ENCODE results near the gene DMBX1. TPM values are rescaled to one million over a fixed set of nuclear protein-coding genes. Genes with fewer than 3 reads are reported as not detected.

The DMBX1 gene
- polyA plus RNA-seq, 4 donors = 0.01 TPM; not detected in 3

DNA sequence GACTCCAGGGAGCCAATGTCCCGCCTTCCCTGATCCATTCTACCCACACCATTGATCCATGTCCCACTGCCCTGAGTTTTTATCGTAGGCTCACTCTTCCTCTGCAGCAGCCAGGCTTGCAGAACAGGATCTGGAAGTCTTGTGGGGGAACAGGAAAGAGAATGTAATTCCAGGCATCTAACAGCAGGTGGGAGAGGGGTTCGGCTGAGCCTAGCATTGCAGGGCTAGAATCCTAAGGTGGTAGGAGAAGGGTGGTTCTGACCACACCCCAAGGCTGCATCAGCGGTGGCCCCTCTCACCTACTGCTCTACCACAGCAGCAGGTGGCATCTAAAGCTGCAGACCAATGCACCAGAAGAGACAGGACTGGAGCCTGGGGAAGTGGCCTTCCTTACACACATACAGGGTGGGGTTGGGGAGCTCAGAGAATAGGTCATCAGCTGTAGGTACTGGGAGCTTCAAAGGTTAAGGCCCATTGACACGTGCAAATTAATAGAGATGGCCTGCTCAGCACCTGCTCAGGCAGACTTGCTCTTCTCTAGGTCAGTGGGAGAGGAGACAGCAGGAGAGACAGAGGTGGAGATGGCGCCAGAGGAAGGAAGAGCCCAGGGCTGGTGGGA is 41.3 kb downstream of the DMBX1 start:
- no peak overlapping the region for H3K27ac ChIP-seq (ENCODE audit: low read depth in 1 of 3, low read length in 2 of 3)
- no peak for FAIRE-seq
- peaks cover 0 to 20% (median 5%) of the 10 kb centered on the region in 3 donors for H3K4me1 ChIP-seq (ENCODE audit: control insufficient read depth in 3 of 3, insufficient read depth in 2 of 3, low read depth in 1 of 3, low read length in 2 of 3)
- peaks cover 3 to 77% (median 18%) of the 10 kb centered on the region in 3 donors for H3K27me3 ChIP-seq (ENCODE audit: control insufficient read depth in 3 of 3, insufficient read depth in 3 of 3, low read length in 3 of 3)
- peak in 1 of 2 donors; percentile 58 for DNase-seq
- 31 to 48% (median 48%) methylated on average over 6 of the region's 6 CpGs for WGBS, 3 donors
- H3K4me3 ChIP-seq (ENCODE audit: low read depth in 1 of 3, low read length in 3 of 3) = no peak overlapping the region
- H3K9me3 ChIP-seq (ENCODE audit: control insufficient read depth in 2 of 2, insufficient read depth in 1 of 2, low read depth in 1 of 2, low read length in 1 of 2) = no peaks in the 10 kb centered on the region
- H3K36me3 ChIP-seq (ENCODE audit: control insufficient read depth in 3 of 3, insufficient read depth in 2 of 3, low read depth in 1 of 3, low read length in 3 of 3) = no peaks in the 10 kb centered on the region

DNA sequence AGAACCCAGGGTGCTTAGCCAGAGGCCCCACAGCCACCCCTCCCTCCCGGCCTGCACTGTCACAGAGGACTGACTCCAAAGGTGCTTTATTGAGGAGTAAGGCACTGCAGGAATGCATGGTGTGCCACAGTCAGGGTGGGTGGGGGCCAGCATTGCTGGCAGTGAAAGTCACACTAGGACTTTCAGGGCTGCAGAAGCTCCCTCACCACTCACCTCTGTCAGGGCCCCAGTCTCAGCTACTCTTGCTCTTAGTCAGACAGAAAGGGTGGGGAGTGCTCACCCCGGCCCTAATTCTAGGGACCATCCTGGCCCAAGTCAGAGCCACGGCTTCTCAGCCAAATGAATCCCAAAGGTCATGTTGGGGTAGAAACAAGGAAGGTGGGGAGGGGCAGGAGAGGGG is 42.5 kb downstream of the DMBX1 start:
- peaks cover 0 to 14% (median 0%) of the 10 kb centered on the region in 3 donors for H3K4me1 ChIP-seq (ENCODE audit: control insufficient read depth in 3 of 3, insufficient read depth in 2 of 3, low read depth in 1 of 3, low read length in 2 of 3)
- WGBS, 3 donors = 31 to 60% (median 31%) methylated on average over 3 of the region's 3 CpGs
- no peaks in the 10 kb centered on the region for H3K9me3 ChIP-seq (ENCODE audit: control insufficient read depth in 2 of 2, insufficient read depth in 1 of 2, low read depth in 1 of 2, low read length in 1 of 2)
- no peak overlapping the region for H3K4me3 ChIP-seq (ENCODE audit: low read depth in 1 of 3, low read length in 3 of 3)
- DNase-seq (no peak), FAIRE-seq (no peak)
- no peaks in the 10 kb centered on the region for H3K36me3 ChIP-seq (ENCODE audit: control insufficient read depth in 3 of 3, insufficient read depth in 2 of 3, low read depth in 1 of 3, low read length in 3 of 3)
- peaks cover 3 to 67% (median 19%) of the 10 kb centered on the region in 3 donors for H3K27me3 ChIP-seq (ENCODE audit: control insufficient read depth in 3 of 3, insufficient read depth in 3 of 3, low read length in 3 of 3)
- no peak overlapping the region for H3K27ac ChIP-seq (ENCODE audit: low read depth in 1 of 3, low read length in 2 of 3)

GRCh38 chr1:46532498-46533178 is 43.0 kb downstream of the DMBX1 start:
- FAIRE-seq (no peak), DNase-seq (peak; percentile 53 to 72)
- WGBS, 3 donors = 0 to 2% (median 1%) methylated on average over 15 to 31 of the region's 31 CpGs
- Histone ChIP-seq H3K4me1 (ENCODE audit: control insufficient read depth in 3 of 3, insufficient read depth in 2 of 3, low read depth in 1 of 3, low read length in 2 of 3) (peaks cover 0 to 9% (median 0%) of the 10 kb centered on the region in 3 donors), H3K27ac (ENCODE audit: low read depth in 1 of 3, low read length in 2 of 3) (no peak overlapping the region), H3K27me3 (ENCODE audit: control insufficient read depth in 3 of 3, insufficient read depth in 3 of 3, low read length in 3 of 3) (peaks cover 3 to 64% (median 19%) of the 10 kb centered on the region in 3 donors), H3K36me3 (ENCODE audit: control insufficient read depth in 3 of 3, insufficient read depth in 2 of 3, low read depth in 1 of 3, low read length in 3 of 3) (no peaks in the 10 kb centered on the region), H3K4me3 (ENCODE audit: low read depth in 1 of 3, low read length in 3 of 3) (peak overlapping the region in 1 of 3 donors; percentile 43), H3K9me3 (ENCODE audit: control insufficient read depth in 2 of 2, insufficient read depth in 1 of 2, low read depth in 1 of 2, low read length in 1 of 2) (no peaks in the 10 kb centered on the region)

DNA sequence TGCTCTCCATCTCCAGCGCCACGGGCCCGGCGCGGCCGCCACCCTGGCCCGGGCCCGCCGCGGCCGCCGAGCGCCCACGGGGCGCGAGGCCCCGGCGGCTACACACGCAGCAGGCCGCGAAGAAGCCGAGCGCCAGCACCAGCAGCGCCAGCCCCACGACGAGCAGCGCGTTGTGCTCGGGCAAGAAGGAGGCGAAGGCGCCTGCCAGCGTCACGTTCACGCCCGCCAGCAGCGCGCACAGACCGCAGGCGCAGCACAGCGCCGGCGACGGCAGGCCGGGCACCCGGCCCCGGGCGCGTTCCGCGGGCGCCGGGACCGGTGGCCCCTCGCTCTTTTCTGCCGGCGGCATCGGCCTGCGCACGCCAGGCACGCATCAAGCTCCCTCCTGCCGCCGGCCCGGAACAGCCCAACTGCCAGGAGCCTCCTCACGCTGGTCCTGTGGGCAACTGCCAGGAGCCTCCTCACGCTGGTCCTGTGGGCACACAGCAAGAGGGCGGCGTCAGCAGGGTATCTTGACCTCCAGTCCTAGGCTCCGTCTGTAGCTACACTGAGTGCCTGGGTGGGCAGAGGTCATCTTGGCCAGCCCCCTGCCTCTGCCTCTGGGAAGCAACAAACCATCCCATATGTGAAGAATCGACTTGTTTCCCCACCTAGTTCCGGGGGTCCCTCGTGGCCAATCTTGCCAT is 43.7 kb downstream of the DMBX1 start:
- Histone ChIP-seq H3K27ac (ENCODE audit: low read depth in 1 of 3, low read length in 2 of 3) (peak overlapping the region in 1 of 3 donors; percentile 58), H3K9me3 (ENCODE audit: control insufficient read depth in 2 of 2, insufficient read depth in 1 of 2, low read depth in 1 of 2, low read length in 1 of 2) (no peaks in the 10 kb centered on the region), H3K4me1 (ENCODE audit: control insufficient read depth in 3 of 3, insufficient read depth in 2 of 3, low read depth in 1 of 3, low read length in 2 of 3) (peaks cover 0 to 8% (median 0%) of the 10 kb centered on the region in 3 donors), H3K27me3 (ENCODE audit: control insufficient read depth in 3 of 3, insufficient read depth in 3 of 3, low read length in 3 of 3) (peaks cover 3 to 62% (median 19%) of the 10 kb centered on the region in 3 donors), H3K36me3 (ENCODE audit: control insufficient read depth in 3 of 3, insufficient read depth in 2 of 3, low read depth in 1 of 3, low read length in 3 of 3) (no peaks in the 10 kb centered on the region), H3K4me3 (ENCODE audit: low read depth in 1 of 3, low read length in 3 of 3) (peak overlapping the region in 1 of 3 donors; percentile 43)
- FAIRE-seq (no peak), DNase-seq (peak in 1 of 2 donors; percentile 64)
- WGBS, 3 donors = 4 to 7% (median 6%) methylated on average over 32 to 71 of the region's 71 CpGs

DNA sequence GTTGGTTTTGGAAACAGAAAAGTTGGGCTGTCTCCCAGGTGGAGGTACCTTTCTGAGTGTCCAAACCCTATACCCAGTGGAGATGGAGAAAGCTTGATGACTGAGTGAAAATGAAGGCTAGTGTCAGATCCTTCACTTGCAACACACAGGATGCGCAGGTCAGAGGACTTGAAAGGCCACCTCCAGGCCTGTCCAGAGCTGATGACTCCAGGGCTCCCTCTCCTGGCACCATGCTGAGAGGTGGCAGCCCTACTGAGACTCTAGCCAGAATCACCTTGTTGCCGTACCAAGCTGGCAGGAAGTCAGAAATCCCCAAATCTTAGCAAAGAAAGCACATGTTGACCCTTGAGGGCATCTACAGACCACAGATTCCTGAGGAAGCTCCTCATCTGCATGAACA is 45.4 kb downstream of the DMBX1 start:
- peaks cover 3 to 54% (median 15%) of the 10 kb centered on the region in 3 donors for H3K27me3 ChIP-seq (ENCODE audit: control insufficient read depth in 3 of 3, insufficient read depth in 3 of 3, low read length in 3 of 3)
- no peak for FAIRE-seq

GRCh38 chr1:46536527-46536926 is 46.9 kb downstream of the DMBX1 start:
- WGBS, 3 donors = 89 to 93% (median 89%) methylated on average over 1 of the region's 1 CpG
- Histone ChIP-seq H3K27ac (ENCODE audit: low read depth in 1 of 3, low read length in 2 of 3) (no peak overlapping the region), H3K27me3 (ENCODE audit: control insufficient read depth in 3 of 3, insufficient read depth in 3 of 3, low read length in 3 of 3) (peaks cover 3 to 48% (median 15%) of the 10 kb centered on the region in 3 donors), H3K4me3 (ENCODE audit: low read depth in 1 of 3, low read length in 3 of 3) (no peak overlapping the region), H3K9me3 (ENCODE audit: control insufficient read depth in 2 of 2, insufficient read depth in 1 of 2, low read depth in 1 of 2, low read length in 1 of 2) (no peaks in the 10 kb centered on the region), H3K36me3 (ENCODE audit: control insufficient read depth in 3 of 3, insufficient read depth in 2 of 3, low read depth in 1 of 3, low read length in 3 of 3) (no peaks in the 10 kb centered on the region), H3K4me1 (ENCODE audit: control insufficient read depth in 3 of 3, insufficient read depth in 2 of 3, low read depth in 1 of 3, low read length in 2 of 3) (peaks cover 0 to 8% (median 0%) of the 10 kb centered on the region in 3 donors)
- no peak for DNase-seq
- FAIRE-seq = no peak

More for the DNA sequence above, 45.4 kb downstream of the DMBX1 start:
- Histone ChIP-seq H3K9me3 (ENCODE audit: control insufficient read depth in 2 of 2, insufficient read depth in 1 of 2, low read depth in 1 of 2, low read length in 1 of 2) (no peaks in the 10 kb centered on the region), H3K4me1 (ENCODE audit: control insufficient read depth in 3 of 3, insufficient read depth in 2 of 3, low read depth in 1 of 3, low read length in 2 of 3) (peaks cover 0 to 8% (median 0%) of the 10 kb centered on the region in 3 donors), H3K36me3 (ENCODE audit: control insufficient read depth in 3 of 3, insufficient read depth in 2 of 3, low read depth in 1 of 3, low read length in 3 of 3) (no peaks in the 10 kb centered on the region), H3K4me3 (ENCODE audit: low read depth in 1 of 3, low read length in 3 of 3) (no peak overlapping the region), H3K27ac (ENCODE audit: low read depth in 1 of 3, low read length in 2 of 3) (no peak overlapping the region)
- DNase-seq = peak; percentile 32 to 44
- 36 to 61% (median 45%) methylated on average over 2 of the region's 2 CpGs for WGBS, 3 donors

- no peaks in the 10 kb centered on the region for H3K9me3 ChIP-seq (ENCODE audit: control insufficient read depth in 2 of 2, insufficient read depth in 1 of 2, low read depth in 1 of 2, low read length in 1 of 2)
- peaks cover 3 to 45% (median 8%) of the 10 kb centered on the region in 3 donors for H3K27me3 ChIP-seq (ENCODE audit: control insufficient read depth in 3 of 3, insufficient read depth in 3 of 3, low read length in 3 of 3)
- no peak for FAIRE-seq
- H3K4me1 ChIP-seq (ENCODE audit: control insufficient read depth in 3 of 3, insufficient read depth in 2 of 3, low read depth in 1 of 3, low read length in 2 of 3) = peaks cover 0 to 6% (median 0%) of the 10 kb centered on the region in 3 donors
- DNase-seq = no peak
- H3K27ac ChIP-seq (ENCODE audit: low read depth in 1 of 3, low read length in 2 of 3) = no peak overlapping the region
- no peaks in the 10 kb centered on the region for H3K36me3 ChIP-seq (ENCODE audit: control insufficient read depth in 3 of 3, insufficient read depth in 2 of 3, low read depth in 1 of 3, low read length in 3 of 3)
- H3K4me3 ChIP-seq (ENCODE audit: low read depth in 1 of 3, low read length in 3 of 3) = no peak overlapping the region
- WGBS, 3 donors = 52 to 58% (median 55%) methylated on average over 2 of the region's 2 CpGs
These were observed 48.0 kb downstream of the DMBX1 start for GRCh38 chr1:46537651-46538050.

- DNase-seq (peak; percentile 32 to 82), FAIRE-seq (no peak)
- Histone ChIP-seq H3K27me3 (ENCODE audit: control insufficient read depth in 3 of 3, insufficient read depth in 3 of 3, low read length in 3 of 3) (peaks cover 3 to 49% (median 8%) of the 10 kb centered on the region in 3 donors), H3K4me3 (ENCODE audit: low read depth in 1 of 3, low read length in 3 of 3) (no peak overlapping the region), H3K27ac (ENCODE audit: low read depth in 1 of 3, low read length in 2 of 3) (no peak overlapping the region), H3K9me3 (ENCODE audit: control insufficient read depth in 2 of 2, insufficient read depth in 1 of 2, low read depth in 1 of 2, low read length in 1 of 2) (no peaks in the 10 kb centered on the region), H3K36me3 (ENCODE audit: control insufficient read depth in 3 of 3, insufficient read depth in 2 of 3, low read depth in 1 of 3, low read length in 3 of 3) (no peaks in the 10 kb centered on the region), H3K4me1 (ENCODE audit: control insufficient read depth in 3 of 3, insufficient read depth in 2 of 3, low read depth in 1 of 3, low read length in 2 of 3) (peaks cover 0 to 5% (median 0%) of the 10 kb centered on the region in 3 donors)
- 21 to 56% (median 39%) methylated on average over 2 of the region's 2 CpGs for WGBS, 3 donors
These were observed 48.5 kb downstream of the DMBX1 start for GRCh38 chr1:46538147-46538546.

All from small intestine (tissue), 7 donors.